HG03196 (cell line): ENCODE data around the gene SLC36A1.
"Not testable (repeated sequence)": the region's sequence is repeated elsewhere in the genome, so short reads cannot be mapped to it uniquely, and the experiment has no call there.

Source experiments
- ATAC-seq: cut with Tn5 transposase; IDR thresholded peaks from one replicate; pipeline ENCODE4 v1.9.1; 2021; ENCODE audit not compliant: unreplicated experiment

The SLC36A1 gene

DNA sequence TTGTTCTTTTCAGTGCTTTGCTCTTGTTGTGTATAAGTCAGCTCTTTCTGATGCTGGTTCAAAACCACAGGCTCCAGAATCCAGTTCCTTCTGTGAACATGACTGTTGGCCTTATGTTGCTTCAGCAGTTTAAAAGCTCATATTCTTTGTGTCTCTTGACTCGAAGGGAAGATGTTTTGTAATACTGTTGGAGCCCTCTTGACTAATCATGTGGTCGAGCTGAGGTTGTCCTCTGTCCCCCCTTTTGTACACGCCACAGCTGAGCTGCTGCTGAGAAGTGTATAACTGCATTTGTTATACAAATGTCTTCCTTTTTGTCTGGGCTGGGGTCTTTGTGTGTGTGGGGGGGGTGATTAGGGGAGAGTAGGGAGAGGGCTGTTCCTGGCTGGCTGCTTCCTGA lies 35.8 kb downstream of the SLC36A1 start:
- no peak for ATAC-seq

DNA sequence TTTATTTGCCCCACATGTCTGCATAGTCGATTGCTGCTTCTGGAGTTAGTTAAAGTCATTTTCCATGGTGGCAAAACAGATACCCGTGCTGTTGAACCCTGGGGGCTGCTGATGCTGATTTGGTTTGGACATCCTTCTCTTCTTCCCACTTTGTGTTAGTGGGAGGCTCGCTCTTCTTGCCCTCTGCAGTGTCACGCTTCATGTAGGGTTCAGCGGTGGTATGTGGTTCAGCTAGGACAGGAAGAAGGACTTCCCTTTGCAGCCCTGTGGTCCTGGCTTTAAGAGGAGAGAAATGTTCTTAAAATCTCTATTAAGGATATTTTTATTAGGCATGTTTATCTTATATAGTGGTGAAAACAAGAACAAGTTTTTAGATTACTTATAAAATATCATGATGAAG lies 36.2 kb downstream of the SLC36A1 start:
- ATAC-seq: no peak

DNA sequence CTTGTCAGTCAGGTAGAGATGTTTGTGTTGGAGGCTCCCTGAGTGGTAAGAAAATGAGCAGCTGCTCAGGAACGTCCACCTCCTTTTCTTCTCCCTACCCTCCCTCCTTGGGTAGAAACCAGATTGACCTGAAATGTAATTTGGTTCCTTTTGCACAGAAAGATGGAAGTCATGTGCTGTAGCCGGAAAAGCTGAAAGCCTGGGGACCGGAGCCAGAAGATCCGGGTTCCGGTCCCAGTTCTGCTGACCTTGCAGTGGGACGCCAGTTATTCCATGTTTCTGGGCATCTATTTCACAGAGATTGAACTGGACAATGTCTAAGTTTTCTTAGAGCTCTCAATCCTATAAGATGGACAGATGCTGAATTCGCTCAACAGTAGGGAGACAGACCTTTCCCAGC lies 40.1 kb downstream of the SLC36A1 start:
- no peak for ATAC-seq

DNA sequence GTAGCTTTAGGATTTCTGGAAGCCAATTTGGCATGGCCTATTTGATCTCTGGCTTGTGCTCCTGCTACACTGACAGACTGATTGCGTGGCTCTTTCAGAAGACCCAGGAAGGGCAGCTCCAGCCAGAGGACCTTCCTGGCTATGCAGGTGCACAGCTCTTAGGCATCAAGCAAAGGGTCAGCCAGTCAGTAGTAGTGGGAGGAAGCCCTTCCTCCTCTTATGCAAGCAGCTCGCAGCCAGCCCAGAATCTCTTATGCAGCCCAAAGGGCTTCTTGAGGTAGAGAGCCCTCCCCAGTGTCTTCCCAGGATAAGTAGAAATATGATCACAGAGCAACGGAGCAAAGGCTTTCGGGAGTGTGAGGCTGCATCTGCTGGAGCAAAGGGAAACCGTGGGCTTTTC lies 43.2 kb downstream of the SLC36A1 start:
- no peak for ATAC-seq

DNA sequence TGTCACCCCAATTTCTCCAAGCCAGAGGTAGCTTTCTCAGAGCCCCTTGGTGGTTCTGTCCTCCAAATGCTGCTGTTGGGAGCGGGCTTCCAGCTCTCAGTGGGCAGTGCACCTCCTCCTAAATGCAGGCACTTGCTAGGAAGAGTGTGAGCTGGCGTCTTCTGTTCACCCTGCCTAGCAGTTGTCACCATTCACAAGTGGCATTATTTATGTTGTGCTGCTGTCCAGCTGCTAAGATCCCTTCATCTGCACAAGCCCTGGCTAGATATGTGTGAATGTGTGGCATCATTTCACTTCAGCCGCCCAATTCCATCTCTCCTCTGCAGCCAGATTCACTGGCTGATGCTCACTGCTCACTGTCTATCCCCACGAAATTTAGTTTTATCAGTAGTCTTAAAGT lies 43.7 kb downstream of the SLC36A1 start:
- ATAC-seq: no peak

DNA sequence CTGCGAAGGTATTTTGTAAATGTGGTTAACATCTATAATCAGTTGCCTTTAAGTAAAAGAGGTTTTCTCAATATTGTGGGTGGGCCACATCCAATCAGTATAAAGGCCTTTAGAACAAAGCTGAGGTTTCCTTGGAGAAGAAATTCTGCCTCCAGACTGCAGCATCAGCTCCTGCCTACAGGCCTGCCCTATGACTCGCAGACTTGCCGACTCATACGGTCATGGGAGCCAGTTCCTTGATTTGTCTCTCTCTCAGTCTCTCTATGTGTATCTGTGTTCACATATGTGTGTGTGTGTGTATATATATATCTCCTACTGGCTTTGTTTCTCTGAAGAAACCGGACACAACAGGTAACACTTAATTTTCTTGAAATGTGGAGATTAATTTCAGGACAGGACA lies 45.3 kb downstream of the SLC36A1 start:
- no peak for ATAC-seq

DNA sequence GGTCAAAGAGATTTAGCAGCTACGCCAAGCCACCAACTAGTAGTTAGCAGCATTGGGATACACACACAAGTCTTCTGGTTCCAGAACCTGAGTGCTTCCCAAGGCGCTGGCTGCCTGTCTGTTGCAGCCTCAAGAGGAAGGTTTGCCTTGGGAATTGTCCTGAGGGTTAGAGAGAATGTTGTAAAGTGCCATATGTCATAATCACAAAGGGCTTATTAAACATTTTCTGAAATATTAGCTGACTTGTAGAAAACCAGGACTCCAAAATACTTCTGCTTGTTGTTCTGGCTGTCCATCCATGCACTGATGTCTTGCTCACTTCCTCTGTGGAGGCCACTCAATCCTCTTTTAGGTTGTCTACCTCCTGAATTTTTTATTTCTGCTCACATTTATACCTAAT lies 46.3 kb downstream of the SLC36A1 start:
- ATAC-seq: no peak

DNA sequence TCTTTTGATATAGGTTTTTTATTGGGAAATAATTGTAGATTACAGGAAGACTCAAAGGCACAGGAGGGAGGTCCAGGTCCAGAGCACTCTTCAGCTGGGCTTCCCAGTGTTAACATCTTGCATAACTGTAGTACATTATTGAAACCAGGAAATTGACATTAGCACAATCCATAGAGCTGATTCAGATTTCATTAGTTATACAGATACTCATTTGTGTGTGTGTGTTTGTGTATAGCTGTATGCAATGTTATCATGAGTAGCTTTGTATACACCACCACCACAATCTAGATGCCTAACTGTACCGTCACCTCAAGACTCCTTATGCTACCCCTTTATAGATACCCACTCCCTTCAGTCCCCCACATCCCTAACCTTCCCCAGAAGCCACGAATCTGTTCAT lies 47.9 kb downstream of the SLC36A1 start:
- no peak for ATAC-seq

DNA sequence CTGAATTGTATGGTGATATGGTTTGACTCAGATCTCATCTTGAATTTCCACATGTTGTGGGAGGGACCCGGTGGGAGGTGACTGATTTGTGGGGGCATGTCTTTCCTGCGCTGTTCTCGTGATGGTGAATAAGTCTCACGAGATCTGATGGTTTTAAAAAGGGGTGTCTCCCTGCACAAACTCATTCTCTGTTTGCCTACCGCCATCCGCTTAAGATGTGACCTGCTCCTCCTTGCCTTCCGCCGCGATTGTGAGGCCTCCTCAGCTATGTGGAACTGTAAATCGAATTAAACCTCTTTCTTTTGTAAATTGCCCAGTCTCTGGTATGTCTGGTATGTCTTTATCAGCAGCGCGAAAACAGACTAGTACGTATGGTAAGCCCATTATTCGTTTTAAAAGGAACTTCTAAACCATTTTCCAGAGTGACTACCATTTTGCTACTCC lies 48.7 kb downstream of the SLC36A1 start:
- ATAC-seq: no peak

DNA sequence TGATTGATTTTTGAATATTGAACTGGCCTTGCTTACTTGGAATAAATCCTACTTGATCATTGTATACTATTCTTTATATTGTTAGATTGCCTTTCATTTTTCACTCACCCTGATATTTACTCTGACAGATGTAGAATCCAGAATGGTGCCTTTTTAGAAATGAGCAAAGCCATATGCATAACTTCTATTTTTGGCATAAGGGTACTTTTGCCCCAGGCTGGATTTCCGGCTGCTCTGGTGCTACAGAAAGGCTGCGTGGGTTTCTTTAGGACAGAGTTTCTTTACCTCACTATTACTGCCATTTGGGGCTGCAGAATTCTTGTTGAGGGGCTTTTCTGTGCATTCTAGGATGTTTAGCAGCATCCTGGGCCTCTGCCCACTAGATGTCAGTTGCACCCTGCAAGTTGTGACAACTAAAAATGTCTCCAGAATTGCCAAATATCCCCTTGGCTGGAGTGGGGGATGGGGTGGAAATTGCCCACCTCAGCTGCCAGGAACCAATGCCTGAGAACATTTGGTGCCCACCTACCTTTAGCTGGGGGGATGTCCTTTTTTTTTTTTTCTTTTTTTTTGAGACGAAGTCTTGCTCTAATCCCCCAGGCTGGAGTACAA lies 50.1 kb downstream of the SLC36A1 start:
- no peak for ATAC-seq

DNA sequence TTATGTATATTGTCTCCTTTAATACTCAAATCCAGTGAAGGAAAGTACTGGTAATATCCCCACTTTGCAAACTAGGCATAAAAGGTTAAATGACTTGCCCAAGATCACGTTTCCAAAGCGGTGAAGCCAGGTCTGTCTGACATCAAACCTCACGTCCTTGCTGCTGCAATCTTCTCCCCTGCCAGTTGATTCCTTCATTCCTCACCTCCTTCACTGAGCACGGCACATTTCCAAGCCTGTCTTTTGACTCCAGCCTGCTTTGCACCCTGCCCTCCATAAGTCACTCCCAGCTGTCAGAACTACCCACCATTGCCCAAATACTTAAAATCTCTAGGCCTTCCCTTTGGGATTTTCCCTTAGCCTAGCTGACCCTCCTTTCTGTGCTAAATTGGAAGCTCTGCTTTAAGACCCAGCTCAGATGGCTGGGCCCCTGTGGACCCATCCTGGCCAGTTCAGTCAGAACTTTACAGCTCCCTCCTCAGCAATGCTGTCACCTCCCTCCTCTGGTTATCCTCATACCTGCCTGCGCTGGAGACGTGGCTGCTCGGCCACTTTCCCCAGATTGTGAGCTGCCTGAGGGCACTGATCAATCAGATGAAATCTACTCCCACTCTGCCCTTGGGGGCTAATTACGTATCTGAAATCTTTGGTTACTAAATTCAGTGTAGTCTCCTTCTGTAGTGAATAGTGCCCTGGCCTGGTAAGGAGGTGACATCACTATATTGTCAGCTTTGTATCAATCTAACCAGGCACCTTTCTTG lies 51.2 kb downstream of the SLC36A1 start:
- no peak for ATAC-seq

DNA sequence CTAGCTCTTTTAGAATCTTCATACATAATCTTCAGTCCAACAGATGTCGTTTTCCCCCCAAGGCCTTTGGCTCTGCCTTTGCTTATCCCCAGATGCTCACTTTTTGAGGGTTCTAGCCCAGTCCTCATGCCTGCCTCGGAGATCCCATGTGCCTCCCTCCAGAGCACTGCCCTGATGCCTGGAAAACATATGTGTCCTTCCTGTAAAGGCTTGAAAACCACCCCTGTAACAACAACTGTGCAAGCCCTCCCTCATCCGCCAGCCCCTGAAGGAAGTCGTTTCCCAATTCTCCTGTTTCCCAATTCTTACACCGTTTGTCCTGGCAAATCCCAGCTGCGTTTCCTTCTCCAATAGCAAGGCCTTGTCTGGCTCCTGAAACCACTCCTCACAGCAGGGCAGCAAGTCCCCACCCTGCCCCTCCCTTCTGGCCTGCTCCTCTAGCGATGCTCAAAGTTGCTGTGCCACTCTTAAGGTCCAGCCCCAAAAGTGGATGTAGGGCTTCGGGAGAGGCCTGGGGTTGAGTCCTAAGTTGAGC lies 52.2 kb downstream of the SLC36A1 start:
- no peak for ATAC-seq

DNA sequence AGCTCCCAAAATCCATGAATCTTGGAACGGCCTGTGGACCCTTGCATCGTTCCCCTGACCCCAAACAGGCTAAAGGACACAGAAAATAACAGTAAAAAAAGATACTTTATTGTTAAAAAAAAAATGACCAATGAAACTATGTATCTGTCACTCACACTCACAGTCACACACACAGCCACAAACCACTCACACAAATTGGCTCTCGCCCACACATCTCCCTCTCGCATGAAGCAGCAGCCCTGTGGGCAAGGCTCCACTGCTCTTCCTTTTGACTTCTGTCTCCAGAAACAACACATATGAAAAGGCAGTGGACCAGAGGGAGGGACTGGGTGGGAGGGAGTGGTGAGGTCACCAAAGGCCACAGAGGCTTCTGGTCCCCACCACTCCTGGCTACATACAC lies 56.6 kb downstream of the SLC36A1 start:
- ATAC-seq: no peak

DNA sequence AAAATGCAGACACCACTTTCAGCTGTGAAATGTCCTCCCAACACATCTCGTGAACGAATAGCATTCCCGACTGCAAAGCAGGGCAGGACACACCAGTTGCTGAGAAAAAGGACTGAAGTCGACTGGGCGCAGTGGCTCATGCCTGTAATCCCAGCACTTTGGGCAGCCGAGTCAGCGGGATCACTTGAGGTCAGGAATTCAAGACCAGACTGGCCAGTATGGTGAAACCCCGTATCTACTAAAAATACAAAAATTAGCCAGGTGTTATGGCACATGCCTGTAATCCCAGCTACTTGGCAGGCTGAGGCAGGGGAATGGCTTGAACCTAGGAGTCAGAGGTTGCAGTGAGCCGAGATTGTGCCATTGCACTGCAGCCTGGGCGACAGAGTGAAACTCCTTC lies 60.9 kb downstream of the SLC36A1 start:
- not testable (repeated sequence) for ATAC-seq

DNA sequence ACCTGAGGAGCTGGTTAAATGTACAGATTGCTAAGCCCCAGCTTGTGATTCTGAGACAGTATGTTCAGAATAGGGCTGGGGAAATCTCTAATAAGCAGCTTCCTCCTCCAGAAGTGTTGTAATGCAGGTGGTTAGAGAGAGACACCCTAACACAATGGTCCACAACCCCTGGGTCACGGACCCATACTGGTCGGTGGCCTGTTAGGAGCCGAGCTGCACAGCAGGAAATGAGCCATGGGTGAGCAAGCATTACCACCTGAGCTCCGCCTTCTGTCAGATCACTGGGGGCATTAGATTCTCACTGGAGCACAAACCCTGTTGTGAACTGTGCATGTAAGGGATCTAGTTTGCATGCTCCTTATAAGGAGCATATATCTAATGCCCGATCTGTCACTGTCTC lies 61.8 kb downstream of the SLC36A1 start:
- no peak for ATAC-seq

DNA sequence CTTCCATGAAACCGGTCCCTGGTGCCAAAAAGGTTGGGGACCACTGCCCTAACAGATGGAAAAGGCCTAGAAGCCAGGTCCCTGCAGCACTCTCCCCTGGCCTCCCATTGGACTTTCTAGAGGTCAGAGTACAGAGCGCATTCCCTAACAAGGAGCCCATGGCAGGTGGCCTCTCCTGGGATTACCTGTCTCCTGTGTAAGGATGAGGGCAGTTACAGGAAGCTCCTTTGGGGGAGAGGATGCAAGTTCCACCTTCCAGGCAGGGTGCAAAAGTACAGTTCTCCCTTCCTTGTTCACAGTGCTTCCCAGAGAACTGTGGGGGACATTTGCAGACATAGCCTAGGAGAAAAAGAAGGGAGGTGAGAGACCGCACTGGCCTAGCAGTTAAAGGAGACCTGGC lies 62.4 kb downstream of the SLC36A1 start:
- no peak for ATAC-seq

DNA sequence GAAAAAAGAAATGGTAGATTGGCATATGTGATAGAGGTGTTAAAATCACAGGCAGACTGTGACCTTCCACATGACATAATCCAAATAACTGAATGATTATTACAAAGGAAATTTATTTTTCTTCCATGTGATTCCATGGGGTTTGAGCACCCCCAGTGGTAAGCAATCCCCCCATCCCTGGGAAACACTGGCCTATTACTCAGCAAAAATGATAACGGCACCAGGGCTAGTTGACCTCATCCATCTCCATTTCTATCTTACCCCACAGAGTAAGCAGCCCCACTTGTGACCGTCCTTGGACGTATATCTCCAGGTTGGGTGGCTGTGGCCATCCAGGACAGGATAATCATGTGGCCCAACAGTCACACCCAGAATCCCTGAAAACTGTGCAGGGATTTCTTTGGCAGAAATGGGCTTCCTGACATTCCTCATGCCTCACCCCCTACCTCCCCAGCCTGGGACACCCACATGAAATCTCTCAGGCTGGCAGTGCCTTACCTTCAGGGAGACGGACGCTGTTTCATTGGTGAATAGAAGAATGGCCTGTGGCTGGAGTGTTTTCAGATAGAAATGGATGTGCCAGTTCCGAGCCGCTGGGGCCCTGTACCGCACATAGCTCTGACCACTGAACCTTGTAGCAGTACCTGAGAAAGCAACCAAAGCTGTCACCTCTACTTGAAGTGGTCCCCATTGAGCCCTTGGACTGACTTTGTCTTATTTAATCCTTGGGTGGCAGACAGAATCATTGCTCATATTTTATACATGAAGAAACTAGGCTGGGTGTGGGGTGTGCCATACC lies 69.9 kb downstream of the SLC36A1 start:
- no peak for ATAC-seq

DNA sequence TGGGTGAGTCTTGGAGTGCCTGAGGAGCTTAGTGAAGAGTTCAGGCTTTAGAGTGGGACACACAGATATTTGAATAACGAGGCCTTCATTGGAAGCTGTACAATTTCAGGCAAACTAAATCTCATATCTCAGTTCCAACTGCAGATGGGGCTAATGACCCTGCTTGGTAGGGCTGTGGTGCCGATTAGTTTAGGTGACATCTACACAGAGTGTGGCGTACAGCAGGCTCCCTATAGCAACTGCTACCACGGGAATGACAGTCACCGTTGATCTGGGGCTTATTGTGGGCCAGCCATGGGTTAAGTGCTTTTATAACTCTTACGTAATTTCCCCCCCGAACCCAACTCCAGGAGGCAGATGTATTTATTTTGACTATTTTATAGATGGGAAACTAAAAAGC lies 72.9 kb downstream of the SLC36A1 start:
- no peak for ATAC-seq

DNA sequence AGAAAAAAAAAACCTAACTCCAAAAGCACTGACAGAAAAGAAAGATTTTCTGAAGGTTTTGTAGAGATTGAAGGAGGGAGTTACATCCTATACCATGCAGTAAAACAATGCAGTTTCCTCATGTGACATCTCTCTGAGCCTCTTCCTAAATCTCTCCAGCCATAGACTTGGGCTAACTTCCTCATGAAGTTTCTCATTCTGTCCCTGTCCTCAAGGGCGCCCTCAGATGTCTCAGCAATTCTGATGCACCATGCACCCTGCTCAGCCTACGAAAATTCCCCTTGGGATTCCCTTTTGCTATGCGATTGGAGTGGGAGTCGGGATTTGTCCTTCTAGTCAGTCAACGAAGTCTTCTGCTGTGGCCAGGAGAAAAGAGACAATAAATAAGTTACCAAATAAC lies 74.8 kb downstream of the SLC36A1 start:
- ATAC-seq: no peak

DNA sequence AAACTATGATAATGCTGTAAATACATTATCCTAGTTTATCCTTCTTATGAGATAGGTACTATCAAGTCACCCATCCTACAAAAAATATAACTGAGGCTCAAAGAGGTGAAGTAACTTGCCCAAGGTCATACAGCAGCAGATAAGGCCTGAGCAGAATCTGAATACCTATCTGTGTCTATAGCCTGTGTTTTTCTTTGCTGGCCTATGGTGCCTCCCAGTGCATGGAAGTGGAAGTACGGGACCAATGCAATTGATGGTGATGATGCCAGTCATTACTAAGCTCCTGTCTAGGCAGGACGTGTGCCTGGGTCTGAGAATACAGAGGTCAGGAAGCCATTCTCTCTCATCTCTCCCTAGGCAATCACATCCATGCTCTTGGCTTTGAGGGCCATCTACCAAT lies 75.9 kb downstream of the SLC36A1 start:
- ATAC-seq: peak; percentile 92

DNA sequence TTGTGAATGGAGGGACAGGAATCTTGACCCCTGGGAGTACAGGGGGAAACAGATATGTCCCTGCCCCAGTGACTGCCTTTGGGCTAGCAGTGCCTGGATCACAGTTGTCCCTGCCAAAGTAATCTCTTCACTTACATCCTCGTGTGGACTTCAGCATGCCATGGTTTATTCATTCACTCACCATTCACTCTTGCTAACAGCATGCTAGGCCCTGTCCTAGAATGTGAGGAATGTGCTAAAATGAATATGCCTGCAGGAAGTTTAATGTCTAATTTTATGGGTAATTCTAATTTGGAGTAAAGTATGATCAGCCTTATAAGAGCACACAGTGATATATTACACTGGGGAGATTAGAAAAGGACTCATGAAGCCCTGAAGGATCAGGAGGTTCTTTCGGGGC lies 80.8 kb downstream of the SLC36A1 start:
- ATAC-seq: no peak

DNA sequence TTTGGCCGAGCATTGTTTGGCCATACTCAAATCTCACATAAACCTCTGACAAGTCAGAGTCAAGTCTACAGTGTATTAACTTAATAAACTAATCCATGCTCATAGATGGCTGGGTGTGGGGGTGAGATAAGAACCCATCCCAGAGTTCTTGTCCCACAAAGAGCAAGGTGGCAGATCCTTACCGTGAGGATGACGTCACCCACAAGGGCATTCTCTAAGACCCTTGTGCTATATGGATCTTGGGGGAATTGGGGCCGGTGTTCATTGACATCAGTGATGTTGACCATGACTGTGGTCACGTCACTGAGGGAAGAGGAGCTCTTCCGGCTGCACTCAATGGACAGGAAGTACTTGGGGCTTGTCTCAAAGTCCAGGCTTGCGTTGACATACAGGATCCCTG lies 81.6 kb downstream of the SLC36A1 start:
- no peak for ATAC-seq
